ENCODE measurements around the gene ADAM17. TPM values are rescaled to one million over a fixed set of nuclear protein-coding genes. Genes with fewer than 3 reads are reported as not detected.

ADAM17 gene
- total RNA-seq, 2 experiments from 2014 or later = 50.5 to 83.3 TPM

- no peak overlapping the region for H3K4me3 ChIP-seq (ENCODE audit: low read depth, low read length, poor library complexity, severe bottlenecking)
- intact Hi-C loops (cut with micrococcal nuclease; ENCODE audit: unreplicated experiment) = no loop called here
- ChIA-PET POLR2A (interaction anchor here (0.6 to 2.2 kb wide), 4 partner anchors 14 to 896 kb away, joined by 3 to 8 read pairs (median 4); no protein-coding TSS in a partner anchor), CTCF (ENCODE audit: unreplicated experiment) (no interaction called here)
- H3K36me3 ChIP-seq (ENCODE audit: insufficient read depth, low read length) = peaks cover 70% of the 10 kb centered on the region
- no peaks in the 10 kb centered on the region for H3K9me3 ChIP-seq (ENCODE audit: low read length)
- no peaks in the 10 kb centered on the region for H3K4me1 ChIP-seq (ENCODE audit: insufficient read depth, low read length, poor library complexity, severe bottlenecking)
- H3K27ac ChIP-seq (ENCODE audit: low read depth, low read length, poor library complexity, severe bottlenecking) = no peak overlapping the region
- H3K79me2 ChIP-seq (ENCODE audit: insufficient read depth, low read depth, low read length) = no peaks in the 10 kb centered on the region
- no peak overlapping the region for H2AFZ ChIP-seq (ENCODE audit: low read length)
- no peak for TF ChIP-seq EZH2phosphoT487 (IDR thresholded peaks at IDR 0.05; ENCODE audit: borderline replicate concordance, low read depth, low read length)
- TF ChIP-seq CTCF (conservative IDR thresholded peaks at IDR 0.05; ENCODE audit: low read length) = no peak
- no peaks in the 10 kb centered on the region for H3K9me2 ChIP-seq (ENCODE audit: insufficient read depth, low read length)
- no peak for DNase-seq (ENCODE audit: low spot score)
- no TSS peak for BruUV-seq (replicated peaks)
- no peak overlapping the region for H3K4me2 ChIP-seq (ENCODE audit: low read length)
- no peaks in the 10 kb centered on the region for H4K20me1 ChIP-seq (ENCODE audit: insufficient read depth, low read length)
Measured at GRCh38 chr2:9471206-9471605, 84.4 kb downstream of the ADAM17 start.

GRCh38 chr2:9467687-9468086 is 87.9 kb downstream of the ADAM17 start:
- H3K9me2 ChIP-seq (ENCODE audit: insufficient read depth, low read length) = no peaks in the 10 kb centered on the region
- no peak overlapping the region for H2AFZ ChIP-seq (ENCODE audit: low read length)
- H3K4me3 ChIP-seq (ENCODE audit: low read depth, low read length, poor library complexity, severe bottlenecking) = no peak overlapping the region
- H3K4me1 ChIP-seq (ENCODE audit: insufficient read depth, low read length, poor library complexity, severe bottlenecking) = peaks cover 19% of the 10 kb centered on the region
- H3K27ac ChIP-seq (ENCODE audit: low read depth, low read length, poor library complexity, severe bottlenecking) = no peak overlapping the region
- BruUV-seq (replicated peaks) = no TSS peak
- peaks cover 87% of the 10 kb centered on the region for H3K36me3 ChIP-seq (ENCODE audit: insufficient read depth, low read length)
- no peak for DNase-seq (ENCODE audit: low spot score)
- H4K20me1 ChIP-seq (ENCODE audit: insufficient read depth, low read length) = no peaks in the 10 kb centered on the region
- no peak for TF ChIP-seq CTCF (conservative IDR thresholded peaks at IDR 0.05; ENCODE audit: low read length)
- intact Hi-C loops (cut with micrococcal nuclease; ENCODE audit: unreplicated experiment) = no loop called here
- H3K79me2 ChIP-seq (ENCODE audit: insufficient read depth, low read depth, low read length) = no peaks in the 10 kb centered on the region
- ChIA-PET CTCF (ENCODE audit: unreplicated experiment) (interaction anchor here (0.6 kb wide), 1 partner anchor 52 kb away, joined by 3 read pairs; no protein-coding TSS in a partner anchor), POLR2A (interaction anchor here (0.7 kb wide), 1 partner anchor 1455 kb away, joined by 3 read pairs; no protein-coding TSS in a partner anchor)
- no peak overlapping the region for H3K4me2 ChIP-seq (ENCODE audit: low read length)
- no peaks in the 10 kb centered on the region for H3K9me3 ChIP-seq (ENCODE audit: low read length)

- H3K9me2 ChIP-seq (ENCODE audit: insufficient read depth, low read length) = no peaks in the 10 kb centered on the region
- ChIA-PET POLR2A (no interaction called here), CTCF (ENCODE audit: unreplicated experiment) (no interaction called here)
- H3K79me2 ChIP-seq (ENCODE audit: insufficient read depth, low read depth, low read length) = no peaks in the 10 kb centered on the region
- TF ChIP-seq CTCF (conservative IDR thresholded peaks at IDR 0.05; ENCODE audit: low read length) (no peak), EZH2phosphoT487 (IDR thresholded peaks at IDR 0.05; ENCODE audit: borderline replicate concordance, low read depth, low read length) (no peak)
- BruUV-seq (replicated peaks) = no TSS peak
- H3K36me3 ChIP-seq (ENCODE audit: insufficient read depth, low read length) = peaks cover 86% of the 10 kb centered on the region
- DNase-seq (ENCODE audit: low spot score) = no peak
- H4K20me1 ChIP-seq (ENCODE audit: insufficient read depth, low read length) = no peaks in the 10 kb centered on the region
- no peak overlapping the region for H3K4me2 ChIP-seq (ENCODE audit: low read length)
- no peak overlapping the region for H2AFZ ChIP-seq (ENCODE audit: low read length)
- intact Hi-C loops (cut with micrococcal nuclease; ENCODE audit: unreplicated experiment) = no loop called here
- no peak overlapping the region for H3K4me3 ChIP-seq (ENCODE audit: low read depth, low read length, poor library complexity, severe bottlenecking)
- peaks cover 19% of the 10 kb centered on the region for H3K4me1 ChIP-seq (ENCODE audit: insufficient read depth, low read length, poor library complexity, severe bottlenecking)
- H3K9me3 ChIP-seq (ENCODE audit: low read length) = no peaks in the 10 kb centered on the region
- no peak overlapping the region for H3K27ac ChIP-seq (ENCODE audit: low read depth, low read length, poor library complexity, severe bottlenecking)
Measured at GRCh38 chr2:9466147-9466683, 89.4 kb downstream of the ADAM17 start.

Measured in OCI-LY7 (cell line).